Dendritic cell treated with granulocyte-macrophage colony-stimulating factor and Interleukin-4, amounts not matched to agents 40 ng/mL and 50 ng/mL, for 4 days (primary cell): ENCODE results near the gene PIP5K1B.
"Not testable (repeated sequence)": the region's sequence is repeated elsewhere in the genome, so short reads cannot be mapped to it uniquely, and the experiment has no call there.

Source experiments
- H3K27ac Mint-ChIP-seq: one replicate; pipeline ENCODE4 v1.8.0; 2022; ENCODE audit warnings: mild to moderate bottlenecking, mixed read lengths
- H3K27me3 Mint-ChIP-seq: one replicate; pipeline ENCODE4 v1.8.0; 2022; ENCODE audit warnings: mild to moderate bottlenecking, mixed read lengths
- H3K36me3 Mint-ChIP-seq: one replicate; pipeline ENCODE4 v1.8.0; 2022; ENCODE audit warnings: low read depth, mixed read lengths
- H3K4me1 Mint-ChIP-seq: one replicate; pipeline ENCODE4 v1.8.0; 2022; ENCODE audit warnings: low read depth, mixed read lengths
- H3K4me3 Mint-ChIP-seq: one replicate; pipeline ENCODE4 v1.8.0; 2022; ENCODE audit warnings: mild to moderate bottlenecking, moderate library complexity, mixed read lengths
- H3K9me3 Mint-ChIP-seq: one replicate; pipeline ENCODE4 v1.8.0; 2022; ENCODE audit warnings: mixed read lengths
- intact Hi-C: fragments of 100-400 bp; cut with micrococcal nuclease; formaldehyde crosslinking; loops from one replicate; pipeline ENCODE4 v1.15.0; 2022

Gene PIP5K1B

GRCh38 chr9:68698943-68699509, 6.0 kb upstream of the PIP5K1B start:
- Mint-ChIP-seq H3K27ac (no peak overlapping the region), H3K4me3 (no peak overlapping the region), H3K36me3 (no peaks in the 10 kb centered on the region), H3K9me3 (no peaks in the 10 kb centered on the region), H3K27me3 (peaks cover 16% of the 10 kb centered on the region), H3K4me1 (peaks cover 8% of the 10 kb centered on the region)
- intact Hi-C loops = no loop called here

GRCh38 chr9:68699625-68700024, 5.4 kb upstream of the PIP5K1B start:
- peaks cover 13% of the 10 kb centered on the region for H3K4me1 Mint-ChIP-seq
- H3K27ac Mint-ChIP-seq, H3K9me3 Mint-ChIP-seq, H3K36me3 Mint-ChIP-seq, H3K4me3 Mint-ChIP-seq: not testable (repeated sequence)
- intact Hi-C loops = loop anchor here (10.0 kb wide), 2 partner anchors 115 to 145 kb away; no protein-coding TSS in a partner anchor
- peaks cover 22% of the 10 kb centered on the region for H3K27me3 Mint-ChIP-seq

GRCh38 chr9:68702493-68702892, 2.5 kb upstream of the PIP5K1B start:
- H3K4me3 Mint-ChIP-seq = no peak overlapping the region
- peaks cover 31% of the 10 kb centered on the region for H3K4me1 Mint-ChIP-seq
- peaks cover 7% of the 10 kb centered on the region for H3K36me3 Mint-ChIP-seq
- intact Hi-C loops = loop anchor here (10.0 kb wide), 2 partner anchors 118 to 142 kb away; no protein-coding TSS in a partner anchor
- H3K27me3 Mint-ChIP-seq = peaks cover 39% of the 10 kb centered on the region
- H3K27ac Mint-ChIP-seq = no peak overlapping the region
- no peaks in the 10 kb centered on the region for H3K9me3 Mint-ChIP-seq

- H3K4me1 Mint-ChIP-seq = peaks cover 41% of the 10 kb centered on the region
- H3K36me3 Mint-ChIP-seq = peaks cover 7% of the 10 kb centered on the region
- H3K27ac Mint-ChIP-seq = no peak overlapping the region
- H3K27me3 Mint-ChIP-seq = peaks cover 41% of the 10 kb centered on the region
- intact Hi-C loops = loop anchor here (10.0 kb wide), 2 partner anchors 119 to 141 kb away; no protein-coding TSS in a partner anchor
- H3K4me3 Mint-ChIP-seq = no peak overlapping the region
- H3K9me3 Mint-ChIP-seq = no peaks in the 10 kb centered on the region
These were observed 1.4 kb upstream of the PIP5K1B start for GRCh38 chr9:68703672-68704071.

- peaks cover 35% of the 10 kb centered on the region for H3K4me1 Mint-ChIP-seq
- H3K9me3 Mint-ChIP-seq = no peaks in the 10 kb centered on the region
- H3K36me3 Mint-ChIP-seq = peaks cover 7% of the 10 kb centered on the region
- intact Hi-C loops = loop anchor here (10.0 kb wide), 2 partner anchors 120 to 140 kb away; no protein-coding TSS in a partner anchor
- peaks cover 42% of the 10 kb centered on the region for H3K27me3 Mint-ChIP-seq
- peak overlapping the region; percentile 78 for H3K4me3 Mint-ChIP-seq
- peak overlapping the region; percentile 8 for H3K27ac Mint-ChIP-seq
These were observed 584 bp upstream of the PIP5K1B start for GRCh38 chr9:68704498-68704813.

GRCh38 chr9:68705531-68706362, 707 bp downstream of the PIP5K1B start:
- peak overlapping the region; percentile 93 for H3K4me3 Mint-ChIP-seq
- peaks cover 7% of the 10 kb centered on the region for H3K36me3 Mint-ChIP-seq
- intact Hi-C loops = loop anchor here (5.0 to 10.0 kb wide), 4 partner anchors 72 to 297 kb away; no protein-coding TSS in a partner anchor
- peaks cover 42% of the 10 kb centered on the region for H3K27me3 Mint-ChIP-seq
- peaks cover 33% of the 10 kb centered on the region for H3K4me1 Mint-ChIP-seq
- peak overlapping the region; percentile 84 for H3K27ac Mint-ChIP-seq
- H3K9me3 Mint-ChIP-seq = no peaks in the 10 kb centered on the region

- Mint-ChIP-seq H3K4me3 (peak overlapping the region; percentile 93), H3K36me3 (peaks cover 7% of the 10 kb centered on the region), H3K4me1 (peaks cover 33% of the 10 kb centered on the region), H3K9me3 (no peaks in the 10 kb centered on the region), H3K27me3 (peaks cover 41% of the 10 kb centered on the region), H3K27ac (peak overlapping the region; percentile 84)
- intact Hi-C loops = loop anchor here (5.0 to 10.0 kb wide), 4 partner anchors 71 to 296 kb away; no protein-coding TSS in a partner anchor
These were observed 1.5 kb downstream of the PIP5K1B start for GRCh38 chr9:68706363-68707201.

- H3K4me3 Mint-ChIP-seq = no peak overlapping the region
- no peaks in the 10 kb centered on the region for H3K9me3 Mint-ChIP-seq
- peaks cover 33% of the 10 kb centered on the region for H3K4me1 Mint-ChIP-seq
- intact Hi-C loops = loop anchor here (5.0 to 10.0 kb wide), 4 partner anchors 69 to 294 kb away; no protein-coding TSS in a partner anchor
- H3K27ac Mint-ChIP-seq = no peak overlapping the region
- peaks cover 7% of the 10 kb centered on the region for H3K36me3 Mint-ChIP-seq
- peaks cover 35% of the 10 kb centered on the region for H3K27me3 Mint-ChIP-seq
These were observed 2.9 kb downstream of the PIP5K1B start for GRCh38 chr9:68707801-68708488.

- no peaks in the 10 kb centered on the region for H3K9me3 Mint-ChIP-seq
- no peak overlapping the region for H3K27ac Mint-ChIP-seq
- H3K36me3 Mint-ChIP-seq = peaks cover 7% of the 10 kb centered on the region
- intact Hi-C loops = loop anchor here (5.0 to 10.0 kb wide), 4 partner anchors 69 to 294 kb away; no protein-coding TSS in a partner anchor
- peaks cover 33% of the 10 kb centered on the region for H3K27me3 Mint-ChIP-seq
- peaks cover 33% of the 10 kb centered on the region for H3K4me1 Mint-ChIP-seq
- no peak overlapping the region for H3K4me3 Mint-ChIP-seq
These were observed 3.5 kb downstream of the PIP5K1B start for GRCh38 chr9:68708513-68708912.

- intact Hi-C loops = loop anchor here (5.0 to 10.0 kb wide), 4 partner anchors 68 to 293 kb away; no protein-coding TSS in a partner anchor
- H3K36me3 Mint-ChIP-seq = peaks cover 7% of the 10 kb centered on the region
- H3K9me3 Mint-ChIP-seq = no peaks in the 10 kb centered on the region
- no peak overlapping the region for H3K4me3 Mint-ChIP-seq
- peaks cover 23% of the 10 kb centered on the region for H3K27me3 Mint-ChIP-seq
- peaks cover 34% of the 10 kb centered on the region for H3K4me1 Mint-ChIP-seq
- no peak overlapping the region for H3K27ac Mint-ChIP-seq
These were observed 4.5 kb downstream of the PIP5K1B start for GRCh38 chr9:68709291-68710110.

GRCh38 chr9:68710111-68710471, 5.1 kb downstream of the PIP5K1B start:
- Mint-ChIP-seq H3K4me3 (no peak overlapping the region), H3K27ac (no peak overlapping the region), H3K27me3 (peaks cover 18% of the 10 kb centered on the region), H3K36me3 (peaks cover 7% of the 10 kb centered on the region), H3K4me1 (peaks cover 33% of the 10 kb centered on the region), H3K9me3 (no peaks in the 10 kb centered on the region)
- intact Hi-C loops = no loop called here

GRCh38 chr9:68711281-68711680, 6.2 kb downstream of the PIP5K1B start:
- Mint-ChIP-seq H3K9me3 (no peaks in the 10 kb centered on the region), H3K27ac (no peak overlapping the region), H3K36me3 (no peaks in the 10 kb centered on the region), H3K27me3 (peaks cover 14% of the 10 kb centered on the region), H3K4me3 (no peak overlapping the region), H3K4me1 (peaks cover 26% of the 10 kb centered on the region)
- intact Hi-C loops = no loop called here
